Activated T-cell treated with anti-CD3 and anti-CD28 coated beads for 24 hours (primary cell): ENCODE data around the gene FUCA2.
"Not testable (repeated sequence)": the region's sequence is repeated elsewhere in the genome, so short reads cannot be mapped to it uniquely, and the experiment has no call there.

Source experiments
- DNase-seq: peaks from one replicate; pipeline ENCODE4 v3.0.0-alpha.2; 2020; ENCODE audit warnings: low read depth

FUCA2 gene

DNA sequence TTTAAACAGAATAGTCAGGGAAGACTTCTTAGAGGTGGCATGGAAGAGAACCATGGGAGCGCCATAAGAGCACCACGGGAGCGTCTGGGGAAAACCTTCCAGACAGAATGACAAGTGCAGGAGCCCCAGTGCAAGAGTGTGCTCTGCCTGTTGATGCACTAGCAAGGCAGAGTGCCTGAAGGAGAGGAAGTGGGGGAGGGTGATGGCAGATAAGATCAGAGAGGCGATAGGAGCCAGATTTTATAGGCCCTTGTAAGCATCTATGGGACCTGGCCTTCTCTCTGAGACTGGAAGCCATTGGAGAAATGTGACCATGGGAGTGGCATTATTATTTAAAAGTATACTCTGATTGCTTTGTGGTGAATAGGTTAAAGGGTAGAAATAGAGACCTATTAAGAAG, 13.1 kb downstream of the FUCA2 start:
- no peak for DNase-seq

DNA sequence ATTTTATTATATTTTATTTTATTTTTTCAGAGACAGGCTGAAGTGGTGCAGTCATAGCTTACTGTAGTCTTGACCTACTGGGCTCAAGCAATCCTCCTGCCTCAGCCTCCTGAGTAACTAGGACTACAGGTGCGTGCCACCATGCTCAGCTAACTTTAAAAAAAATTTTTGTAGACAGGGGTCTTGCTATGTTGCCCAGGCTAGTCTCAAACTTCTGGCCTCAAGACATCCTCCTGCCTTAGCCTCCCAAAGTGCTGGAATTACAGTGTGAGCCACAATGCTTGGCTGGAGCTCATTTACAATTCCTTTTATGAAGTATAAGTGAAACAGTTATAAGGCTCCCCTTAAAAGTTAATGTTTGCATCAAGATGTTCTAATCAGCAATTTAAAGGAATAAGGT, 14.5 kb downstream of the FUCA2 start:
- no peak for DNase-seq

DNA sequence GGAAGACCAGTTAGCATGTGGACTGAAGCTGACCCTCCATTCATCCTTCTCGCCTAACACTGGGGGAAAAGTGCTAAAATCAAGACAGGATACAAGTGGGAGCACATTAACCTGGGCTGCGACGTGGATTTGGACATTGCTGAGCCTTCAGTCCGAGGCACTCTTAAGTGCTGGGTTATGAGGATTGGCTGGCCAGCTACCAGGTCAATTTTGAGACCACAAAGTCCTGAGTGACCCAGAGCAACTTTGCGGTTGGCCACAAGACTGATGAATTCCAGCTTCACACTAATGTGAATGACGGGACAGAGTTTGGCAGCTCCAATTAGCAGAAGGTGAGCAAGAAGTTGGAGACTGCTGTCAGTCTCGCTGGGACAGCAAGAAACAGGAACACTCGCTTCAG, 20.7 kb downstream of the FUCA2 start:
- DNase-seq: no peak

DNA sequence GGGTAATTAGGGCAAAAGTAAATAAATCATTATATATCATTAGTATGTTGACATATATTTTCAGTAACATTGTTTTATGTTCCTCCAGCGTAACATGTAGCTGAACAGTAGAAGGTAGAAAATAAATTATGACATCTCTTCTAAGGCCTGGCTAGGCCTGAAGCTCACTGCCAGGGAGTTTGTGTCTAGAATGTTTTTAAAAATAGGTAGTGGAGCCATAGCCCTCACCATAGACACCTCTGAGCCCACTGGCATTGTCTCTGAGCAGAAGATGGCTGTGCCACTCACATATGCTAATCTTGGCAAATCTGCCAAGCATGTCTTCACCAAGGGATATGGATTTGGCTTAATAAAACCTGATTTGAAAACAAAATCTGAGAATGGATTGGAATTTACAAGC, 21.3 kb downstream of the FUCA2 start:
- no peak for DNase-seq

DNA sequence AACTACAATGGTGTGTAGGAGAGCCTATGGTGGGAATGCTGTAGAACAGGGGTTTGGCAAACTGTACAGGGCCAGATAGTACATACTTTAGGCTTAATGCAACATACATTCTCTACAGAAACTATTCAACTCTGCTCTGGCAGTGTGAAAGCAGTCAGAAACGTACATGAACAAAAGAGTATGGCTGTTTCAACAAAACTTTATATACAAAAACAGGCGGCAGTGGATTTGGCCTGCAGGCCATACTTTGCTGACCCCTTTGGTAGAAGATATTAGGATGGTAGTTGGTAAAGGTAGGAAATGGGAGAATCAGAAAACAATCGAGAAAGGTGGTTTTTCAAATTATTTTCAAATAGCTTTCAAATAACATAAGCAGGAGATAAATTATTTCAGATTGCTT, 24.8 kb downstream of the FUCA2 start:
- no peak for DNase-seq

DNA sequence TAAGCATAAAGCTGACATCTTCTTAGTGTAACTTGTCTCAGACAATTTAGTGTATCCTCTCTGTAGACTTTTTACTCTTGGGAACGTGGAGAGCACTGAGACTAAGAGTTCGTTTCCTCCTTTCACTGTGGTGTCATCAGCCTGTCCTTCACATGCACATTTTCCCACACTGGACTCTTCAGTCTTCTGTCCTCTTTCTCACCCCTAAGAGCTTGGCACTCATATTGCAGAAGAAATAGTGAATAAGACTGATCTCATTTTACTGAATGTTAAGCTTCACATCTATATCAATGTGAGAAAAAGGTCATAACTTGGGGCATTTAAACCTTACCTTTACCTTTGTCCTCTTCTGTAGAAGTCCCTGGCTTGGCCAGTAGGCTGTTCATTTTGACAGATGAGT, 25.6 kb downstream of the FUCA2 start:
- no peak for DNase-seq

DNA sequence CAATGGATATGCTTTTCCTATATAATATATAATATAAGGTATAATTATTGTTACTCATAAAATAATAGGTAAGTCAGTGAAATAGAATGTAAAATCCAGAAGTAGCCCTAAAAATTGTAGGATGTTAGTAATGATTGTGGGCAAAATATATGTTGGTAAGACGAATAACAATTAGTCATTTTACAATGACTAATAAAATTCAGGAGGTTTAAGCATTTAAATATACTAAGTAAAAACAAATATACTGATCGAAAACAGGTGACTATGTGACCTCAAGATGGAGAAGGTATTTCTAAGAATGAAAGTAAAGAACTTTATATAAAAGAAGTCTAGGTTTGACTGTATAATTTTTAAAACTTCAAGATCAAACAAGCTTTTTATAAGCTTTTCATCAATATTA, 28.9 kb downstream of the FUCA2 start:
- DNase-seq: no peak

DNA sequence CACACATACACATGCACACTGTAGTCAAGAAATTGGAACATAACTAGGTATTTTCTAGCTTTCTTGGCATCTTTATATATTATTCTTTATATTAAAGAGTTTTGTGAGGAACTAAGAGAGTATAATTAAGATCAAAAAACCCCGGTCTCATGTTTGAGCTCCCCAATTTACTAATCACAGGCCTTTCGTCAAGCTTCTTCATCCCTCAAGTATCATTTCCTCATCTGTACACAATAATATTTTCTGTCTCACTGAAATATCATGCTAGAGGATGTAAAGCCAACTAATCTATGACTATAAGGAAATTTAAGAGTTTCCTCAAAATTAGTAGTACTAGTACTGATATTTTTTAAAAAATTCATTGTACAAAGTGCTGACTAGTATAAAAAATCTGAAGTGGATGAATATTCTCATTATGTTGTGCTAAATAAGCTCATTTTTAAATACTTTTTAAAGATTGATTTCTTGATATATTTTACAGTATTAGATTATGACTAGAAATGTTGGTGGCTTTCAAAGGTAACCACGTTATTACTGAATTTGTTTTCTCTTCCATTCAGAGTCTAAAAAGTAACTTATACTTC, 32.9 kb downstream of the FUCA2 start:
- no peak for DNase-seq

DNA sequence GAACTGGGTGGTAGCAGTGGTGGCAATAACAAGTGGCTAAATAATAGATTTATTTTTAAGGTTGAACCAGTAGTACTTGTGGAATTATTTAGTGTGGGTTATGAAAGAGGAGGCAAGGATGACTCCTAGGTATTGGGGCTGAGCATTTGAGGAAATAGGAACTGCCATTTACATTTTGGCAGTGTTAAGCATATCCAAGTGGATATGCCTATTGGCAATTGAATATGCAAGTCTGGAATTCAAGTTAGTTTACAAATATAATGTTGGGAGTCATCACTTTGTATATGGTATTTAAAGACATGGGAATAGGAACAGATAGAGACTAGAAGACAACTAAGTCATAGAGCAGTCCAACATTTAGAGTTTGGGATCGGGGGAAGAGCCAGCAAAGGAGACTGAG, 35.0 kb downstream of the FUCA2 start:
- DNase-seq: no peak

DNA sequence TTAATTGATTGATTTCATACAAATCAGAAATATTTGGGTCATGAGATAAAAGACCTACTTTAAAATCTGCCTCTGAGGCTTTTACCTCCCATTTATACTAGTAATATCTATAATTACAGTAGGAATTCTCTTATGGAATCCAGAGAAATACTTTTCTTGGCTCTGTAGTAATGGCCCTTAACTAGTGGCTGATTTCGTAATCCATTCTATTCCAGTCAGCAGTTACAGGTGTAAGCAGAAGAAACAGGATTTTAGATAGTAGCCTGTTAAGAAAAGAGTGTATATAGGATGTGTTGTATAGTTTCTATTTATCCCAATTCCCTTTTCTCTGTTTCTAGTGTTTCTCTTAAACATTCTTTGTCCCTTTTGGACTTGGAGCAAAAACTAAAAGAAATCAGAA, 39.7 kb downstream of the FUCA2 start:
- DNase-seq: no peak

DNA sequence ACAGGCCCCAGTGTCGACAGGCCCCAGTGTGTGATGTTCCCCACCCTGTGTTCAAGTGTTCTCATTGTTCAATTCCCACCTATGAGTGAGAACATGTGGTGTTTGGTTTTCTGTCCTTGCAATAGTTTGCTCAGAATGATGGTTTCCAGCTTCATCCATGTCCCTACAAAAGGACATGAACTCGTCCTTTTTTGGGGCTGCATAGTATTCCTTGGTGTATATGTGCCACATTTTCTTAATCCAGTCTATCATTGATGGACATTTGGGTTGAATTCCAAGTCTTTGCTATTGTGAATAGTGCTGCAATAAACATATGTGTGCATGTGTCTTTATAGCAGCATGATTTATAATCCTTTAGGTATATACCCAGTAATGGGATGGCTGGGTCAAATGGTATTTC, 42.7 kb downstream of the FUCA2 start:
- DNase-seq: not testable (repeated sequence)

DNA sequence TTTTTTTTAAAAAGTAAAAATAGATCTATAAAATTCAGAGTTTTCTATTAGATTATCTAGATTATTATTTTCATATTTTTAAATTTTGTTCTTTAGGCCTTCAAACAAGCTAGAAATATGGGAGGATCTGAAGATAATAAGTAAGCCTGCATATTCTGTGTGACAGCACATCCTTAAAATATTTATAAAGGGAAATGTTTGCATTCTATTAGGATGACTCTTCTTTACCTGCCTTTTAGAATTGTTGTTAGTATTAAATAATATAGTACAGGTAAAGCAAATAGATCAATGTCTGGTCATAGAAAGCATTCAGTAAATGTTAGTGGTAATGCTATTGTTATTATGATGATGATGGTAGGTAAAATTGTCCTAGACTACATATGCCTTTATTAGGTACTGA, 43.5 kb downstream of the FUCA2 start:
- DNase-seq: no peak

DNA sequence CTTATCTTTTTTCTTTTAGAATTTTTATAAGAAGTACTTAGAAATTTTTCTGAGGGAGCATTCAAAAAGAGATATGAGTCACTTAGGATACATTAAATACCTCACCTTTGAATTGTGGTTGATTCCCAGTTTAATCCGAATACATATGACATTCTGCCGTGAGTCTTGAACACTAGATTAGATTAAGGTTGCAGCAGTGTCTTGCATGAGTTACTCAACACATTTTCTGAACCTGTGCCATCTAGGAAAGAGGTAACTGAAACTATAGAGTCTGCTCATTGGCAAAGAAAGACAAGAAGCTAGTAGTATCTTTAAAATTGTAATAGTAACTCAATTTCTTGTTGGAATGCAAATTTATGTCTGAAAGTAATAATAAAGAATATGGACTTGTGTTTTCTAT, 46.0 kb downstream of the FUCA2 start:
- no peak for DNase-seq

DNA sequence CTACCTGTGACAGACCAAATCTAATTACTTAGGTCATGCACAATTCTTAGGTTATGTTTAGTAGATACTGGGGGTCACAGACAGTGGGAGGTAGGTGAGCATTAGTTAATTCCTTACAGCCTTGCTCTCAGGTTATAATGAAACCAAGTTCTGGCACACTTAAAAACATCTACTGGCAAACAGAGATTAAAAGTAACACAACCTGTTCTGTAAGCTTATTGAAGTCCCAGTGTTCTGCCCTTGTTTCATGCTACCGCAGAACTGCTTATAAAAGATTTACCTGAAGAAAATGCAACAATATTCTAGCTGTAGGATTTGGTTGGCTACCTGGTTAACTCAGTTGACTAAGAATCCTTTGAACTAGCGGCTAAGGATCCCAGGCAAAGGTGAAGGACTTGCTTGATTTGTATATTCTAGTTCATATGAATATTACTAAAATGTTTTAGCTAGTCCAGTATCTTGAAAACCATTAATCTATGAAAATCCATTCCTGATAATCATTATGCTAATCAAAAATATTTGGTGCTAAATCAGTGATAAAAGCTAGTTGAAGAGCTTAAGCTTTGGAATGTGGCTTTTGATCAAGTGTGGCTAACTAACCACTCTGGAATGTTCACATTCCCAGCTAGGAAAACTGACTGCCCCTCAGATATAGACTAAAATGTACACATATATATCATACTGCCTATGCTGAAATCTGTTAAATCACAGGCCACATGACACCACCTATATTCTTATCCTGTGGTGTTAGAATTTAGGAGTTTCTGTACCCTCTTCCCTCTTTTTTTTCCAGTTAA, 53.8 kb downstream of the FUCA2 start:
- no peak for DNase-seq

DNA sequence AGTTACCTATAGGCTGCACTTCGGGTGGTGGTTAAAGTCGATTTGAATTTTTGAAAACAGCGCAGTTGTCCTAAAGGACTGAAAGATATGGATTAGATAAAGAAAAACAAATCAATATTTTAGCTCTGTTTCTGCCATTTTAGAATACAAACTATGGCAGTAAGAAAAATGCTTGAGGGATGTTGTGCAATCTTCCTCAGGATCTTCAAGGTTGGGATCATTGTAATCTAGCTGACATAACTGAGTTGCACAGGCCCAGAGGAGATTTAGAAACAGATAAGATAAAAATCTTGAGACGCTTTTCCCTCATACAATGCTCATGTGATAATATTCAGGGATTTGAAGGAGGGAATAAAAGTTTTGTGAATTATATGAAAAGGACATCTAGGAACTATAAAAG, 60.0 kb downstream of the FUCA2 start:
- DNase-seq: no peak

DNA sequence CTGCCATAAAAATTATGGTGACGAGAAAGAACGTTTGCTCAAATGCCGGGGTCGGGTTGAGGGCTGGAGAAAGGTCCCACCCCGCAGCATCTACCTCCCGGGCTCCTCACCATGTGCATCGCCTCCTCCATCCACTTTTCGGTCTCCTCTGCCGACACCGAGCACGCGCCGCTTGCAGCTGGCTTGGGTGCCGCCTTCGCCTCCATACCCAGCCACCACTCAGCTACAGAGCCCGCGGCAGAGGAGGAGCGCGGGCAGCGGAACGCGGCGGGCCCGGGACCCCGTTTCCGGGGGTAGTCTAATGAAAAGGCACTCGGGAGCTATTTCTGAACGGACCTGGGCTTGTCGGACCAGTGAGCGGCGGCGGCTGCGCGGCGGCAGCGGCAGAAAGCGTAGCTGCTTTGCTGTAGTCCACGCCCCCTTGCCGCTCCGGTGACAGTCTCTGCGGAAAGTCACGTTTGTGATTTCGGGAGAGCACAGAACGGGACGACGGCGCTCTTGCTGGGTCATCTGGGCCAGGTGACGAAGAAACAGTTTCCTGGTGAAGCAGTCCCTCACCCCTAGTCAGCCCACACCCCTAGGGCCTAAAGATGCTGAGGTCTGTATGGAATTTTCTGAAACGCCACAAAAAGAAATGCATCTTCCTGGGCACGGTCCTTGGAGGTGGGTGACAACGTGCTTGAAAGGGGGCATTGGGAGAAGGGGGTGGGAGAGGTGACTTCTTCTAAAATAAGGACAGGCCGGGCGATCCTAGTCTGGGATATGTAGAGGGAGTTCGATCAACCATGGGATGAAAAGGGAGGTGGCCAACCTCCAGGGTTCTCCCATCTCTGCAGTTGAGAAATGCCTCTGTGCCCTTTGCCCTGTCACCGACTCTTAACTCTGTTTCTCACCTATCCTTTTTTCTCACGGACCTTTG, 60.8 kb downstream of the FUCA2 start, which contains the start of the genes ADAT2 and PEX3:
ADAT2 (minus strand) TSS at position 243 of the 919 bp plus-strand sequence; CDS start at position 206, 37 bp downstream.
PEX3 (plus strand) TSS at position 353 of the 919 bp plus-strand sequence; CDS start at position 591, 238 bp downstream.
- peak; percentile 90 for DNase-seq

DNA sequence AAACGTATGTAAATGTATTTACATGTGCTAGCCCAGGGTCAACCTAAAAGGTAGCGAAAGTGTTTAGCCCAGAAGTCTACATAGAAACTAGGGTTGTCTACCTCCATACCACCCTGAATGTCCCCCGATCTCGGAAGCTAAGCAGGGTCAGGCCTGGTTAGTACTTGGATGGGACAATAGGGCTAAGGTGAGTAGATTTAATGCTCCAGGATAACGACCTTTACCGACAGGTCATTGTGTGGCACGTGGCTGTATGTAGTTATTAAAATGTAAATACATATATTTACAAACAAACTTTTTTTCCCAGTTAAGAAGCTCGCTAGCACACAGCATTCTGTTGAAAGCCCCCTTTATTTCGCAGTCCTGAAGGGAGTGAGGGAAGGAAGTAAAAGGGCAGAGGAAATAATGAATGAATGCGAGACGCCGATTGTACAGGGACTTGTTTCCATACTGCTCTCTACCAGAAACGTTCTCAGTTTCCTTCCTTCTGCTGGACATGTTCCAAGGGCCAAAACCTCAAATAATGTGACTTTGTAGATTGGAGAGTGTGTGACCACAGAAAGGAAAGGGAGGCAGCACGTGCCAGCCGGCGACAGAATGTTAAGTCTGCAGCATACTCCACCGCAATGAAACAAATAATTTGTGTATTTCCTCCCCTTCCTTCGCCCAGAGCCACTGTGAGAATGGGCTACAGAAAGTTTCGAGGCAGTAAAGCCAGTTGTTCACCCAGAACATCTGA, 61.6 kb downstream of the FUCA2 start:
- DNase-seq: peak; percentile 14

DNA sequence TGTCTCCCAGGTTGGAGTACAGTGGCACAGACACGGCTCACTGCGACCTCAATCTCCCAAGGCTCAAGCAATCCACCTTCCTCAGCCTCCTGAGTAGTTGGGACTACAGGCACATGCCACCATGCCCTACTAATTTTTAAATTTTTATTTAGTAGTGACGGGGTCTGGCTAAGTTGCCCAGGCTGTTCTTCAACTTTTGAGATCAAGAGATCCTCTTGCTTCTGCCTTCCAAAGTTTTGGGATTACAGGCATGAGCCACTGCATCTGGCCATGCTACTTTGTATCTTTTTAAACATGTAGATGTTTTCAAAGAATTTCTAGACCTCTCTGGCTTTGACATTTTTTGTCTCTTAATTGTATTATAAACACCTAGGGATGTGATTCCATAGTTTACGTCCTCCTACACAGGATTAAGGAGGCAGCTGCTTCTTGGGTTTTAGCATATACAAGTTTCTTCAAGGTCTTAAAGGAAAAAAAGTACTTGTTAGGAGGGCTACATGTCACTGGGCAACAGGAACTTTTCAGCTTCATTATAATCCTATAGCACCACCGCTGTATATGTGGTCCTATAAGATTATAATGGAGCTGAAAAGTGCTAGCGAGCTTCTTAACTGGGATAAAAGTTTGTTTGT, 62.3 kb downstream of the FUCA2 start:
- no peak for DNase-seq

DNA sequence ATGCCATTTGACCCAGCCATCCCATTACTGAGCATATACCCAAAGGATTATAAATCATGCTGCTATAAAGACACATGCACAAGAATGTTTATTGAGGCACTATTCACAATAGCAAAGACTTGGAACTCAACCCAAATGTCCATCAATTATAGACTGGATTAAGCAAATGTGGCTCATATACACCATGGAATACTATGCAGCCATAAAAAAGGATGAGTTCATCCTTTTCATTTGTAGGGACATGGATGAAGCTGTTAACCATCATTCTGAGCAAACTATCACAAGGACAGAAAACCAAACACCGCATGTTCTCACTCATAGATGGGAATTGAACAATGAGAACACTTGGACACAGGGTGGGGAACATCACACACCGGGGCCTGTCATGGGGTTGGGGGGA, 63.7 kb downstream of the FUCA2 start:
- DNase-seq: not testable (repeated sequence)
